Islet of Langerhans (tissue), 1 donor: ENCODE measurements around the gene KIF3A.

Source experiments
- FAIRE-seq: peaks from one replicate; lab custom pipeline; 2011; peaks lifted over from hg19 to GRCh38; lab: Jason Lieb, UNC

KIF3A gene

DNA sequence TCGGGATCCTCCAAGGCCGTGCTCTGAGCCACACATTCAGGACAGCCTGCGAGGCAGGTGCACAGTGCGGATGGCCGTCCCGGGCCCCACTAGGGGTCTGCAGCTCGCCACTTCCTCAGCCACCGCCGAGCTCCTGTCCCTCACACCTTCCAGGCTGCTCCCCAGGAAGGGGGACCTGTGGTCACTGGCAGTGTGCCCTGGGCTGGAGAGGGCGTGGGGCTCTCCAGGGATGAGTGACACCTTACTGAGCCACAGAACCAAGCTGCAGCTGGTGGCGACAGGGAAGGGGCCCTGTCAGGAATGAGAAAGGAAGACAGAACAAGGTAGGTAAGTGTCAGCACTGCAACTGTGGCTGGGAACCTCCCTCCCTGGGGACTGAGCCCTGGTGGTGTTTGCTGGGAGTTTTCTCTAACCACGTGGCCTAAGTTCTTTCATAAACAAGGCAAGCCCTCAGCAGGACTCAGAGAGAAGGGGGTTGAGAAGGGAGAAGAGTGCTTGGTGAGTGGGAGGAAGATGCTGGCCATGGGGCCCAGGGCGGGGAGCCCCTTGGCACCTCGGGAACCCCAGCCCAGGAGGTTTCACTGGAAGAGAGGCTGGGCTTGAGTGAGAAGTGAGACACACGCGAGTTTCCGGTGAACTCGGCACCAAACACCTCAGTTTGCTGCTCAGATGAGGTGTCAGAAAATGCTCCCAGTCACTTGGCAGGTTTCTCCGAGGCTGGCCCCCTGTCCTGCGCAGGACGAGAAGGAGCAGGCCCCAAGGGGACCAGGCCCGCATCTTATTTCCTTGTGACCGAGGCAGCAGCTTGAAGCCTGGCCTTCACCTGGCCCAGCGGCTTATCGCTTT is 74.2 kb downstream of the KIF3A start:
- FAIRE-seq: no peak

DNA sequence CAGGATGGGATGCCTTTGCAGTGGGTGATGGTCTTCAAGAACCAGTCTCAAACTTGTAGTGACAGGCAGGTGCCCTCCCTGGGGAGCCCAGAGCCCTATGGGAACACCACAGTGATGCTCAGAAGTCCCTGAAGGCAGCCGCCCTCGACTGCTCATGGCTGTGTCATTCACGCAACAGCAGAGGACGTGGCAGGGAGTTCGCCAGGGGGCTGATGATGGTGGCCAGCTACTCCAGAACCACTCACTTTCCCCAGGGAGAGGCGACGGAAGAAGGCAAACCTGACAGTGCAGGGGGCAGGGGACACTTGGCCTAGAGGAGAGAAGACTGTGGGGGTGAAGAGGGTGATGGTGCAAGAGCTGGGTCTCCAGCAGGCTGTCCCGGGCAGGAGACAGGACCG is 75.3 kb downstream of the KIF3A start:
- FAIRE-seq: no peak

DNA sequence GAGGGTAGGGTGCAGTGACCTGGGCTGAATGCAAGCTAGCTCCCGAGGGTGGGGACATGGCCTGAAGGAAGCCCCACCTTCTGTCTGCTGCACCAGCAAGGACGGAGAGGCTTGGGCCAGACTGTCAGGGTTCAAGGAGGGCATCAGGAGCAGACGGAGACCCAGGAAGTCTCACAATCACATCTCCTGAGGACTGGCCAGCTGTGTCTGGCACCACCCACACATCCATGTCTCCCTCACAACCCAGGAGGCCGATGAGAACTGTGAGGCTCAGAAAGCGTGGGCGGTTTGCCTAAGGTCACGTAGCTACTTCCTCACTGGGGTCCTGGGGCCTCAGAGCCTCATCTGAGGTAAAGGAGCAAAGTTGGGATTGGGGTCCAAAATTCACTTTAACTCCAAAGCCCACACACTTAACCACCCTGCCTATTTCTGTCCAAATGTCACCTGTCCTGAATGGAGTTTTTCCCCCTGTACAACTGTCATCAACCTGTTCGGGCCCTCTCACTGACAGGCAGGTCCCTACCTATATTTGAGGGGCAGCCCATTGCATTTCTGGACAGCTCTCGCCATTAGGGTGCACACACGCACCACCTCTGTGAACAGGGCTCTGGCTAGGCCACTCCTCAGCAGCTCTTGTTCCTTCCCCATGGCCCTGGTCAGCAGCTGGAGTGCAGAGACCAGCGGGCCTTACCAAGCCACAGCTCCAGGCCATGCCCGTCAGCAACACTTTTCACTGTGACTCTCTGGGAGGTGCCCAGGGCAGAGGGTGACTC is 75.9 kb downstream of the KIF3A start:
- no peak for FAIRE-seq

DNA sequence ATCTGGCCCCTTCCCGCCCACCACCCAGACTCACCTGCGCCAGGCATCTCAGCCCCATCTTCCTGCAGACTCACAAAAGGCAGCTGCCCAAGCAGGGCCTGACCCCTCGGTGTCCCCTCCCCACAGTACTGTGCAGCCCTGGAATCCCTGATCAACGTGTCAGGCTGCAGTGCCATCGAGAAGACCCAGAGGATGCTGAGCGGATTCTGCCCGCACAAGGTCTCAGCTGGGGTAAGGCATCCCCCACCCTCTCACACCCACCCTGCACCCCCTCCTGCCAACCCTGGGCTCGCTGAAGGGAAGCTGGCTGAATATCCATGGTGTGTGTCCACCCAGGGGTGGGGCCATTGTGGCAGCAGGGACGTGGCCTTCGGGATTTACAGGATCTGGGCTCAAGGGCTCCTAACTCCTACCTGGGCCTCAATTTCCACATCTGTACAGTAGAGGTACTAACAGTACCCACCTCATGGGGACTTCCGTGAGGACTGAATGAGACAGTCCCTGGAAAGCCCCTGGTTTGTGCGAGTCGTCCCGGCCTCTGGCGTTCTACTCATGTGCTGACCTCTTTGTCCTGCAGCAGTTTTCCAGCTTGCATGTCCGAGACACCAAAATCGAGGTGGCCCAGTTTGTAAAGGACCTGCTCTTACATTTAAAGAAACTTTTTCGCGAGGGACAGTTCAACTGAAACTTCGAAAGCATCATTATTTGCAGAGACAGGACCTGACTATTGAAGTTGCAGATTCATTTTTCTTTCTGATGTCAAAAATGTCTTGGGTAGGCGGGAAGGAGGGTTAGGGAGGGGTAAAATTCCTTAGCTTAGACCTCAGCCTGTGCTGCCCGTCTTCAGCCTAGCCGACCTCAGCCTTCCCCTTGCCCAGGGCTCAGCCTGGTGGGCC is 77.5 kb downstream of the KIF3A start:
- no peak for FAIRE-seq

DNA sequence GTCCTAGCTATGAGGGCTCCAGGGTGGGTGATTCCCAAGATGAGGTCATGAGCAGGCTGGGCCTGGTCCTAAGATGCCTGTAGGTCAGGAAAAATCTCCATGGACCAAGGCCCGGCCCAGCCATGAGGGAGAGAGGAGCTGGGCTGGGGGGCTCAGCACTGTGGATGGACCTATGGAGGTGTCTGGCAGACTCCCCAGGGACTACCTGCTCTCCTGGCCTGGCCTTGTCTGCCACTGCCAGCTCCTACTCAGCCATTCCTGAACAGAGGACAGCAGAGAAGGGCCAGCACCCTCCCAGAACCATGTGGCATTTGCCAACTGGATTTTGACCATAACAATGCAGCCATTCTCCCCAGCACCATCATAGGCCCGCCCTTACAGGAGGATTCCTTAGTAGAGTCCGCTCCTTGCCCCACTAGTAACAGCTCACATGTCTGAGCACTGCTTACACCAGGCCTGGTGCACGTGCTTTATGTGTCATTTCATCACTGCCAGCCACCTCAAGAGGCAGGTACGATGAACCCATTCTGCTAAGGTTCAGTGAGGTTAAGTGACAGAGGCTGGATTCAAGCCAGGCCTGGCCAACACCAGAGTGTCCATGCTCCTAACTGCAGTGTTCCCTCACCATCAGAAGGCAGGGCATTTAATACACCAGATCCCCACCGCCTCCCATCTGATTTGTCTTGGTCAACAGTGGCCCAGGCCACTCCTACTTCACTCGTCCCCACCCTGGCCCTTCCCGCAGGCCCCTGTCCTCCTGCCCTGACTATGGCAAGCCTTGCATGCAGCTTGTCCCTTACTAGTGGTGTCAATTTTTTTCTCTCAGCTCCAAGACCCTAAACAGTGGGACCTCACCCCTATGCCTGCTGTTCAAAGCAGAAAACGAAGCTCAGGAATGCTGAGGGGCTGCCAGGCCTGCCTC is 78.7 kb downstream of the KIF3A start:
- no peak for FAIRE-seq

DNA sequence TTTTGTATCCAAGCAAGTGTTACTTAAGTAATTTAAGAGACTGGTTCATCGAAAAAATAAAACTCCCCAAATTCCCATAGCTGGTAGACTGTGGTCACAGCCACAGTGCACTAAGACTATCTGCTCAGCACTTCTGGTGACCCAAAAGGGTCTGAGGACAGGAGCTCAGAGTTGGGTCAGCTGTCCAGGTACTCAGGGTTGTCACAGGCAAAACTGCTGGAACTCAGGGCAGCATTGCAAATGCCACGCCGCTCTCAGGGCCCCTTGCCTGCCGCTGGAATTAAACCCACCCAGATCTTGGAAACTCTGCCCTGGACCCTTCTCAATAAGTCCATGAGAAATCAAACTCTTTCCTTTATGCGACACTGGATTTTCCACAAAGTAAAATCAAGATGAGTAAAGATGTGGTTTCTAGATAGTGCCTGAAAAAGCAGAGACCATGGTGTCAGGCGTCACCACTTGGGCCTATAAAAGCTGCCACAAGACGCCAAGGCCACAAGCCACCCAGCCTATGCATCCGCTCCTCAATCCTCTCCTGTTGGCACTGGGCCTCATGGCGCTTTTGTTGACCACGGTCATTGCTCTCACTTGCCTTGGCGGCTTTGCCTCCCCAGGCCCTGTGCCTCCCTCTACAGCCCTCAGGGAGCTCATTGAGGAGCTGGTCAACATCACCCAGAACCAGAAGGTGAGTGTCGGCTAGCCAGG is 79.5 kb downstream of the KIF3A start, which contains the start of gene IL13:
Gene IL13 (plus strand): TSS at position 498 of the 705 bp plus-strand sequence. CDS start 14 bp downstream, at position 512.
- FAIRE-seq: no peak

DNA sequence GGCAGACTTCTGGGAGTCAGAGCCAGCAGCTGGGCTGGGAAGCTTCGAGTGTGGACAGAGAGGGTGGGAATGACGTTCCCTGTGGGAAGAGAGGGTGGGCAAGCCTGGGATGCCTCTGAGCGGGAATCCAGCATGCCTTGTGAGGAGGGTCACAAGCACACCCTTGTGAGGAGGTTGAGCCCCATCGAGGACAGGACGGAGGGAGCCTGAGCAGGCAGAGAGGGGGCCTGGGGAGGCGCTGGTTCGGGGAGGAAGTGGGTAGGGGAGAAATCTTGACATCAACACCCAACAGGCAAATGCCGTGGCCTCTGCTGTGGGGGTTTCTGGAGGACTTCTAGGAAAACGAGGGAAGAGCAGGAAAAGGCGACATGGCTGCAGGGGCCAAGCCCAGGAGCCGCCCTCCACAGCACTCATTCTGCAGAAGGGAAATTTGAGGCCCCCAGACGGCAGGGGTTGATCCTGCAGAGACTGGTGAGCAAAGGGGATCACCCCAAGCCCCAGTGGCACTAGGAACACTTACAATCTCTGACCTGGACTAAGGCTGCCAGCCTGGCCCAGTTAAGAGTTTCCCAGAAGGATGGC is 80.5 kb downstream of the KIF3A start:
- FAIRE-seq: no peak

DNA sequence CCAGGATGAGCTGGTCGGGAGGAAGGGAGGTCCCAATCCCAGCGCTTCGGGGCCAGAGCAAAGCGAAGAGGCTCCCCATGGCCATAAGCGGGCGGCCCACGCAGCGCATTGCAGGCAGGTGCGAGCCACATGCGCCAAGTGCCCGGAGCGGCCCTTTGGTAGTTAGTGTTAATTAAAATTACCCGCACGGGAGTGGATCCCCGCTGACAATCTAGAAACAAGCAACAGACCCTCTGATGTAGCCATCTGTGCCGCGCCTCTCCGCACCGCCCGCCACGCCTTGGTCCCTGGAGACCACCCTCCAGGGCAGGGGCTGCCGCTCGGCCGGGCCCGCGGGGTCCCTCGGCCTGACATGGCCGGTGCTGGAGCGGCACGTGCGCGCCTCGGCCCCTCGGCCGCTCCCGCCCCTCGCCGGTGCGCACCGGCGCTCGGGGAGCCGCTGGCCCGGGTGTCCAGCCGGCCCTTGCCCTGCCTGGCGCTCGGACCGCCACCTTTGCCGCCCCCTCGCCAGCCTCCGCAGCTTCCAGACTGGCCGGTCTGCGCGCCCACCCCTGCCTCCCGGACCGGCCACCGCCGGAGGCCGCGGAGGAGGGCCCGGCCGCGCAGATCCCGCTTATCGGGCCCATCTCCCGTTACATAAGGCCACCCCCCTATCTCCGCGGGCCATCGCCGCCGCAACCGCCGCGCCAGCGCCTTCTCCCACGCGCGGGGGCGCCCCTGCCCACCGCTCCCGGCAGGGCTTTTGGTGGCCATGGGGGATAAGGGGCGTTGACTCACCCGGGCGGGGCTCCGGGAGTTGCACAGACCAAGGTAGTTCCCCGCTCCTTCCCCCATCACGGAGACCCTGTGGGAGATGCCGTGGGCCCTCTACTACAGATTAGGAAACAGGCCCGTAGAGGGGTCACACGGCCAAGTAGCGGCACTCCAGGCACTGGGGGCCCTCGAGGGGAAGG is 81.2 kb downstream of the KIF3A start:
- no peak for FAIRE-seq

DNA sequence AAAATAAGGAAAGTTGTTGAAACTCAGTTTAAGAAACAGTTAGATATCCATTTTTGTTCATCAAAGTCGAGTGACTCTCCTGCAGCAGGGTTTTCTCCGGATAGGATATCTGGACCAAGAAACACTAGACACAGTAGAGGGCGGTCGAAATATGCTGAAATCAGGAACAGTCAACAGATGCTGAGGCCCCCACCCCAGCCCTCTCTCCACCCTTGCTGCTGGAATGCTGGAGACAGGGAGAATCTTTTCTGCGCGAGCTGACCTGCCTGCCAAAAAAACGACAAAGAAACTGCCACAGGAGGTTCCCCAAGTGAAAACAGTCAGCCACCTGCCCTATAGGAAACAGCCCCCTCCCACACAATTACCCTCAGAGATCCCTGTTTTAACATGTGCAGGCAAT is 83.6 kb downstream of the KIF3A start:
- no peak for FAIRE-seq

DNA sequence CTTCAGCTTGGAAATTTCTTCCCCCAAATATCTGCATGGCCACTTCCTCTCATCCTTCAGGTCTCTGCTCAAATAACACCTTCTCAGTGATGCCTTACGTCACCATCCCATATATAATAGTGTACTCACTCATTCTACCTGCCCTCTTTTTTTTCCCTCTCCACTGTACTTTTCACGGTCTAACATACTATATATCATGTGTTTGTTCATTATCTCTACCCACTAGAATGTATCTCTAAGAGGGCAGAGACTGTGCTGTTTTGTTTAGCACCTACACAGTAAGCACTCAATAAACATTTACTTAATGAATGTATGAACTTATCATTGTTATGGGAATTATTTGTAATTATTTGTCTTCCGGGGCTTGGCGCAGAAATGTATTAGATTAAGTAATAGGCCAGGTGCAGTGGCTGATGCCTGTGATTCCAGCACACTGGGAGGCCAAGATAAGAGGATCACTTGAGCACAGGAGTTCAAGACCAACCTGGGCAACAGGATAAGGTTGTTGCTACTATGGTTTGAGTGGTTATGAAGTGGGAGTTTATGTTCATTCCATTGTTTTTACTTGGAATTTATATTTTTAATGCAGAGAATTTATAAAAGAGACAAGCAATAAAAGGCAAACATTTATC is 85.4 kb downstream of the KIF3A start:
- no peak for FAIRE-seq

DNA sequence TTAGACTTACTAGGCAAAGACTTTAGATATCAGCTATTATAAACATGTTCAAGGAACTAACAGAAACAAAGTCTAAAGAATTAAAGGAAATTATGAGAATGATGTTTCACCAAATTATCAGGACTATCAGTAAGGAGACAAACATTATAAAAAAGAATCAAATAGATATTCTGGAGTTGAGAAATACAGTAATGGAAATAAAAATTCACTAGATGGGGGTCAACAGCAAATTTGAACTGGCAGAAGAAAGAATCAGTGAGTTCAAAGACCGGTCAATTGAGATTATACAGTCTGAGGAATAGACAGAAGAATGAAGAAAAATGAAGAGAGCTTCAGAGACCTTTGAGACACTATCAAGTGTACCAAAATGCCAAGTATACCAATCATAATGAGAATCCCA is 89.0 kb downstream of the KIF3A start:
- no peak for FAIRE-seq

DNA sequence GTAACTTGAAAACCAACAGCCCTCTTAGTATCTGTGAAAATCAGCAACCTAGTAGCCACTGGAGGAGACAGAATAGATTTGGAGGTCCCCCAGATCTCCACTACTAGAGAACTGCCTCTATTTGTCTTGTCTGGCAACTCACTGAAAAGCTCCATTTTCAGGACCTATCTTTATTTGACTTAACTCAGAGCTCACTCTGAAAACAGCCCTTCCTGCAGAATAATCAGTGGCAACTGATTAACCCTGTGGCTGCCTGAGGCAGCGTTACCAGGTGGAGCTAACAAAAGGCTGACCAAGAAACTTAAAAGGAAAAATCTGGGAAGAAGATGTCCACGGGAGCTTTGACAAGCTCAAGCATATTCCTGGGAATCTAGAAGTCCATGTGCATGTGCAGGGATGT is 89.9 kb downstream of the KIF3A start:
- no peak for FAIRE-seq

DNA sequence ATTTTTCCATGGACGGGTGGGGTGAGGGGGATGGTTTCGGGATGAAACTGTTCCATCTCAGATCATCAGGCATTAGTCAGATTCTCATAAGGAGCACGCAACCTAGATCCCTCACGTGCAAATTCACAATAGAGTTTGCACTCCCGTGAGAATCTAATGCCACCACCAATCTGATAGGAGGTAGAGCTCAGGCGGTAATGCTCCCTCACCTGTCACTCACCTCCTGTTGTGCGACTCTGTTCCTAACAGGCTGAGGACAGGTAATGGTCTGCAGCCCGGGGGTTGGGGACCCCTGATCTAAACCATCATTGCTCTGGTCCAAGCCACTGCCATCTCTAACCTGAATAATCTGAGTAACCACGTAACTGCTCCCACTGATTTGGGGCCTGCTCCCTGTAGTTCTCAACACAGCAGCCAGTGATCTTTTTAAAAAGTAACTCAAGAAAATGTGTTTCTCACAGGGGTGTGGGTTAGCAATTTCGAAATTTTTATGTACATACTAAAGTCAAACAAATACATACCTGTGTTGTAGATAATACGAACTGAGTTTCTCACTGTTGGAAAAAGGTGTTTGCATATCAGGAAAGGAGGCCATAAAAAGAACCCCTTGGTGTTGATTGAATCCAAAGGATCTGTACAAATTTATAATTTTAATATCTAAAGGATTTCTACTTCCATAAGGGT is 90.6 kb downstream of the KIF3A start:
- FAIRE-seq: no peak

DNA sequence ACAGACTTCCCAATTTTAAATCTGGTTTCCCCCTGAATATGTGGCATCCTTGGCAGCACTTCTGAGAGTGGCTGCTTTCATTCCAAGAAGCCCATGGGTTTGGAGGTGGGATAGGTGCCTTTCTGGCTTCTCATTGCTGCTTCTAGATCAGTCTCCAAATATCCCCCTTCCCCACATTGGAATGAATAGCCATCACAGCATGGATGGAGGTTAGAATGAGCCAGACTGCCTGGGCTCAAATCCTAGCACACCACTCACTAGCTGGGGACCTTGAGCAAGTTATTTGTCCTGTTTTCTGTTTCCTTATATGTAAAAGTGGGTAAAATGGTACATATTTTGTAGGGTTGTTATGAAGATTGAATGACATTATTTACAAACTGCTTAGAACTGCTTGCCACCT is 93.2 kb downstream of the KIF3A start:
- no peak for FAIRE-seq
